ENCODE data around the gene SLC9A9. TPM values are rescaled to one million over a fixed set of nuclear protein-coding genes. Genes with fewer than 3 reads are reported as not detected.

The SLC9A9 gene
- total RNA-seq, 6 experiments from 2014 or later: 0.10 to 0.55 (median 0.33) TPM; not detected in 2

- no peak for DNase-seq
- no peak for TF ChIP-seq CTCF (IDR thresholded peaks at IDR 0.05)
- no peaks in the 10 kb centered on the region for H3K27me3 Mint-ChIP-seq (ENCODE audit: insufficient read depth)
- no peaks in the 10 kb centered on the region for H3K4me1 Mint-ChIP-seq (ENCODE audit: low read depth)
- H3K9me3 Mint-ChIP-seq: peaks cover 26% of the 10 kb centered on the region
- H3K4me3 Mint-ChIP-seq: no peak overlapping the region
- H3K36me3 Mint-ChIP-seq (ENCODE audit: low read depth): peaks cover 7% of the 10 kb centered on the region; the same call in 1 of the 2 replicates
- no peak overlapping the region for H3K27ac Mint-ChIP-seq
Observed at GRCh38 chr3:143831208-143831607, 17.1 kb downstream of the SLC9A9 start.

- Mint-ChIP-seq H3K4me1 (ENCODE audit: low read depth) (no peaks in the 10 kb centered on the region), H3K27me3 (ENCODE audit: insufficient read depth) (no peaks in the 10 kb centered on the region), H3K4me3 (no peak overlapping the region), H3K27ac (no peak overlapping the region), H3K36me3 (ENCODE audit: low read depth) (peaks cover 7% of the 10 kb centered on the region; the same call in 1 of the 2 replicates), H3K9me3 (peaks cover 30% of the 10 kb centered on the region)
- DNase-seq: no peak
- TF ChIP-seq CTCF (IDR thresholded peaks at IDR 0.05): no peak
Observed at GRCh38 chr3:143830786-143831185, 17.5 kb downstream of the SLC9A9 start.

GRCh38 chr3:143830063-143830462, 18.2 kb downstream of the SLC9A9 start:
- no peak overlapping the region for H3K27ac Mint-ChIP-seq
- H3K36me3 Mint-ChIP-seq (ENCODE audit: low read depth): peaks cover 7% of the 10 kb centered on the region; the same call in 1 of the 2 replicates
- peaks cover 28% of the 10 kb centered on the region for H3K9me3 Mint-ChIP-seq
- no peak overlapping the region for H3K4me3 Mint-ChIP-seq
- no peak for DNase-seq
- TF ChIP-seq CTCF (IDR thresholded peaks at IDR 0.05): no peak
- no peaks in the 10 kb centered on the region for H3K27me3 Mint-ChIP-seq (ENCODE audit: insufficient read depth)
- no peaks in the 10 kb centered on the region for H3K4me1 Mint-ChIP-seq (ENCODE audit: low read depth)

GRCh38 chr3:143827425-143827824, 20.8 kb downstream of the SLC9A9 start:
- Mint-ChIP-seq H3K4me3 (no peak overlapping the region), H3K4me1 (ENCODE audit: low read depth) (no peaks in the 10 kb centered on the region), H3K27me3 (ENCODE audit: insufficient read depth) (no peaks in the 10 kb centered on the region), H3K36me3 (ENCODE audit: low read depth) (peaks cover 7% of the 10 kb centered on the region; the same call in 1 of the 2 replicates), H3K9me3 (peaks cover 33% of the 10 kb centered on the region), H3K27ac (no peak overlapping the region)
- DNase-seq: no peak
- TF ChIP-seq CTCF (IDR thresholded peaks at IDR 0.05): no peak

GRCh38 chr3:143826296-143826695, 22.0 kb downstream of the SLC9A9 start:
- no peaks in the 10 kb centered on the region for H3K4me1 Mint-ChIP-seq (ENCODE audit: low read depth)
- H3K27me3 Mint-ChIP-seq (ENCODE audit: insufficient read depth): no peaks in the 10 kb centered on the region
- H3K4me3 Mint-ChIP-seq: no peak overlapping the region
- DNase-seq: no peak
- peaks cover 33% of the 10 kb centered on the region for H3K9me3 Mint-ChIP-seq
- no peak overlapping the region for H3K27ac Mint-ChIP-seq
- no peak for TF ChIP-seq CTCF (IDR thresholded peaks at IDR 0.05)
- peaks cover 7% of the 10 kb centered on the region; the same call in 1 of the 2 replicates for H3K36me3 Mint-ChIP-seq (ENCODE audit: low read depth)

- Mint-ChIP-seq H3K4me1 (ENCODE audit: low read depth) (no peaks in the 10 kb centered on the region), H3K27me3 (ENCODE audit: insufficient read depth) (no peaks in the 10 kb centered on the region), H3K9me3 (peaks cover 40% of the 10 kb centered on the region), H3K4me3 (no peak overlapping the region), H3K36me3 (ENCODE audit: low read depth) (peaks cover 7% of the 10 kb centered on the region; the same call in 1 of the 2 replicates), H3K27ac (no peak overlapping the region)
- TF ChIP-seq CTCF (IDR thresholded peaks at IDR 0.05): no peak
- no peak for DNase-seq
Observed at GRCh38 chr3:143825513-143825912, 22.8 kb downstream of the SLC9A9 start.
